Left lung (tissue), 10 donors: ENCODE measurements around the gene DPYD. TPM values are rescaled to one million over a fixed set of nuclear protein-coding genes. Genes with fewer than 3 reads are reported as not detected.

Experiments used
- ATAC-seq: fragments of 200-7000 bp; cut with Tn5 transposase; one replicate; pipeline ENCODE4 v1.9.1; 2020; ENCODE audit warnings: moderate library complexity
- DNase-seq, 4 donors: peaks; one replicate each; pipeline ENCODE4 v3.0.0-alpha.2; 2013 to 2020
- H3K27ac ChIP-seq, 2 donors: fragments of 200-600 bp; sonication (generic) in 1 of 2; one replicate each; pipeline versions ENCODE4 v1.5.0 to v1.8.0; 2020 to 2021
- H3K27me3 ChIP-seq, 2 donors: fragments of 200-600 bp; sonication (generic) in 1 of 2; one replicate each; pipeline versions ENCODE4 v1.5.0 to v1.8.0; 2020 to 2021
- H3K36me3 ChIP-seq, 2 donors: fragments of 200-600 bp; sonication (generic) in 1 of 2; one replicate each; pipeline versions ENCODE4 v1.5.0 to v1.8.0; 2020 to 2021
- H3K4me1 ChIP-seq, 2 donors: fragments of 200-600 bp; one replicate each; pipeline ENCODE4 v1.8.0; 2021
- H3K4me3 ChIP-seq, 2 donors: fragments of 200-600 bp; sonication (generic) in 1 of 2; one replicate each; pipeline versions ENCODE4 v1.5.0 to v1.8.0; 2020 to 2021; ENCODE audit warnings: mild to moderate bottlenecking in 1 of 2
- H3K9me3 ChIP-seq, 2 donors: fragments of 200-600 bp; sonication (generic) in 1 of 2; one replicate each; pipeline versions ENCODE4 v1.5.0 to v1.8.0; 2020 to 2021
- intact Hi-C, 2 donors: fragments of 100-400 bp; cut with DNase I; formaldehyde crosslinking; loops; one replicate each; pipeline versions ENCODE4 v1.11.2 to v1.14.2; 2022
- polyA plus RNA-seq, 6 donors: library from polyadenylated mRNA; unstranded; fragments of 120-200 nt; gene quantifications; one replicate each; pipeline ENCODE4 v1.2.1, GENCODE V29; 2013; ENCODE audit not compliant: insufficient read length in 6 of 6
- total RNA-seq, 2 donors: library from RNA; stranded (reverse); fragmentation: NEBNext Ultra II Directional; extraction: Animal tissue kit (Norgen Biotek cat#: 25700); gene quantifications; one replicate each; pipeline ENCODE4 v1.2.1, GENCODE V29; 2021
- TF ChIP-seq, protein P1 (sequence below), 2 donors: fragments of 200-600 bp; sonication (generic) in 1 of 2; IDR thresholded peaks; one replicate each; pipeline versions ENCODE4 v1.5.0 to v1.8.0; 2021; ENCODE audit warnings: antibody characterized with exemption in 2 of 2
- donor health status: DM: no; HTN: yes; CAD: no.
- donor health status: DM: no; HTN: no; CAD: no.

The DPYD gene
- total and polyA plus RNA-seq, 8 donors: 21.4 to 106 (median 26.1) TPM

DNA sequence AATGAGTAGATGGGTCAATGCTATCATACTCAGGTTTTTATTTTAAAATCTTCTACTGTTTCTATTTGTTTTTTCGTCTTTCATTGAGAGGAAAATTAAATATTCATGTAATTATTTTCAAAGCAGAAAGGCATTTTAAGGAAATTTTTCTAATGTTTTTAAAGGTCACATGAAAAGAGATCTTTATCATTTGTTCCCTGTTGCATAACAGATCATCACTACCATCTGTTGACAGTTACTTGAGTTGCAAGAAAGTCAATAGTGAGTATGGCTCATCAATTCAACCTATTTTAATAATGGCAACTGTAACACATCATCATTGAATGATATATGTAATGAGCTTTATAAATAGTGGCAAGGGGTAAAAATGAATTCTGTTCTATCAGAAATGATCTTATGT, 369.7 kb downstream of the DPYD start:
- ATAC-seq: no peak
- DNase-seq: no peak
- Histone ChIP-seq H3K27ac (no peak overlapping the region), H3K9me3 (no peaks in the 10 kb centered on the region), H3K4me3 (no peak overlapping the region), H3K4me1 (peaks cover 0 to 4% of the 10 kb centered on the region in 2 donors), H3K27me3 (no peaks in the 10 kb centered on the region), H3K36me3 (peaks cover 0 to 43% of the 10 kb centered on the region in 2 donors)
- intact Hi-C loops: no loop called here
- TF ChIP-seq, protein P1, sequence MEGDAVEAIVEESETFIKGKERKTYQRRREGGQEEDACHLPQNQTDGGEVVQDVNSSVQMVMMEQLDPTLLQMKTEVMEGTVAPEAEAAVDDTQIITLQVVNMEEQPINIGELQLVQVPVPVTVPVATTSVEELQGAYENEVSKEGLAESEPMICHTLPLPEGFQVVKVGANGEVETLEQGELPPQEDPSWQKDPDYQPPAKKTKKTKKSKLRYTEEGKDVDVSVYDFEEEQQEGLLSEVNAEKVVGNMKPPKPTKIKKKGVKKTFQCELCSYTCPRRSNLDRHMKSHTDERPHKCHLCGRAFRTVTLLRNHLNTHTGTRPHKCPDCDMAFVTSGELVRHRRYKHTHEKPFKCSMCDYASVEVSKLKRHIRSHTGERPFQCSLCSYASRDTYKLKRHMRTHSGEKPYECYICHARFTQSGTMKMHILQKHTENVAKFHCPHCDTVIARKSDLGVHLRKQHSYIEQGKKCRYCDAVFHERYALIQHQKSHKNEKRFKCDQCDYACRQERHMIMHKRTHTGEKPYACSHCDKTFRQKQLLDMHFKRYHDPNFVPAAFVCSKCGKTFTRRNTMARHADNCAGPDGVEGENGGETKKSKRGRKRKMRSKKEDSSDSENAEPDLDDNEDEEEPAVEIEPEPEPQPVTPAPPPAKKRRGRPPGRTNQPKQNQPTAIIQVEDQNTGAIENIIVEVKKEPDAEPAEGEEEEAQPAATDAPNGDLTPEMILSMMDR (IDR thresholded peaks at IDR 0.05): no peak

DNA sequence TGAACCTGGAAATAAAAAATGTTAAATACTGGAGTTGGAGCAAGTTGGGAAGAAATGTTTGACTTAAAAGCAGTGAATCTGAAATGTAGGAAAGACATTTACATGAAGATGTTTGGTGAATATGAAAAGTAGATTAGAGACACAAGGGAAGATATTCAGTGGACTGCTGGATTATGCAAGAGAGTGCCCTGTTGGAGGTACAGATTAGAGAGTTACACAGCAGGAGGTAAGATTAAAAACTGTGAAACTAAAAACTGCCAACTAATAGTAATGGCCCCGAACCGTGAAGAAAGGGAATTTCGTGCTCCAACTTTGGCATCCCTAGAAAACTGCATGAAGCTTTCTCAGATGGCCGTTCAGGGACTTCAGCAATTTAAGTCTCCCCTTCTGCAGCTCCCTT, 375.4 kb downstream of the DPYD start:
- TF ChIP-seq, protein P1 (IDR thresholded peaks at IDR 0.05): no peak
- no peak for ATAC-seq
- H3K4me3 ChIP-seq: no peak overlapping the region
- no peak for DNase-seq
- H3K27ac ChIP-seq: no peak overlapping the region
- H3K36me3 ChIP-seq: peaks cover 0 to 42% of the 10 kb centered on the region in 2 donors
- no peaks in the 10 kb centered on the region for H3K9me3 ChIP-seq
- H3K4me1 ChIP-seq: peaks cover 0 to 4% of the 10 kb centered on the region in 2 donors
- no peaks in the 10 kb centered on the region for H3K27me3 ChIP-seq
- intact Hi-C loops: no loop called here

DNA sequence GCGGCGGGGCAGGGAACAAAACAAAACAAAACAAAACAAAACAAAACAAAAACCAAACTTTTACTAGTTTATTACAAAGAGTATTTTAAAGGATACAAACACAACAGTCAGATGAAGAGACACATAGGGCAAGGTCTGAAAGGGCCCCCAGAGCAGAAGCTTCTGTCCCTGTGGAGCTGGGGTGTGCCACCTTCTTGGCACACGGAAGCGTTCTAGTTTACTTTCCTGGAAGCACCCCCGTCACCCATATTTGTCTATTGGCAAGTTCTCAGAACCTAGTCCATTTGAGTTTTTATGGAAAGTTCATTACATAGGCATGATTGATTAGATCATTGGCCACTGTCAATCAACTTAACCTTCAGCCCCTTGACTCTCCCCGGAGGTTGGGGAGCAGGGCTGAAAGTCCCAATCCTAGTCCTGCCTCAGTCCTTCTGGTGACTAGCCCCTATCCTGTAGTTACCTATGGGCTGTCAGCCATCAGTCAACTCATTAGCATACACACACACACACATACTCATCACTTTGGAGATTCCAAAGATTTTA, 380.4 kb downstream of the DPYD start:
- TF ChIP-seq, protein P1 (IDR thresholded peaks at IDR 0.05): no peak
- Histone ChIP-seq H3K27me3 (no peaks in the 10 kb centered on the region), H3K4me3 (no peak overlapping the region), H3K4me1 (no peaks in the 10 kb centered on the region), H3K36me3 (peaks cover 0 to 10% of the 10 kb centered on the region in 2 donors), H3K9me3 (no peaks in the 10 kb centered on the region), H3K27ac (no peak overlapping the region)
- no peak for DNase-seq
- ATAC-seq: no peak
- intact Hi-C loops: no loop called here

DNA sequence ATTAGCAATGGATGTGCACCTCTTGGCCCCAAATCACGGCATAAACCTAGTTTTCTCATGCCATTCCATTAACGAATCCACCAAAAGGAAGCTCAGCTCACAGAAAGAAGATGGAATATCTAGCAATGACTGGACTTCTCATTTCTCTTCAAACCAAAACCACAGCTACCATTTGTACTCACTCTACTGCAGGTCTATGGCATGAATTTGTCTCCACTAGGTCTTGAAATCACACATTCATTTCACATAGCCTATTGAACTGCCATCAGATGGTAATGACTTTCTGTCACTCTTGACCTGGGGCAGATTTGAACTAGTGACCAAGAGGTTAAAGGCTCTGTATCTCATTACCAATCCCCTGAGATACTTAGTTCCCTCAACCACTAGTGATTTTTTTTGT, 382.7 kb downstream of the DPYD start:
- H3K36me3 ChIP-seq: no peaks in the 10 kb centered on the region
- no peak overlapping the region for H3K27ac ChIP-seq
- H3K4me3 ChIP-seq: no peak overlapping the region
- TF ChIP-seq, protein P1 (IDR thresholded peaks at IDR 0.05): no peak
- intact Hi-C loops: no loop called here
- H3K4me1 ChIP-seq: no peaks in the 10 kb centered on the region
- ATAC-seq: no peak
- DNase-seq: no peak
- H3K9me3 ChIP-seq: no peaks in the 10 kb centered on the region
- no peaks in the 10 kb centered on the region for H3K27me3 ChIP-seq

DNA sequence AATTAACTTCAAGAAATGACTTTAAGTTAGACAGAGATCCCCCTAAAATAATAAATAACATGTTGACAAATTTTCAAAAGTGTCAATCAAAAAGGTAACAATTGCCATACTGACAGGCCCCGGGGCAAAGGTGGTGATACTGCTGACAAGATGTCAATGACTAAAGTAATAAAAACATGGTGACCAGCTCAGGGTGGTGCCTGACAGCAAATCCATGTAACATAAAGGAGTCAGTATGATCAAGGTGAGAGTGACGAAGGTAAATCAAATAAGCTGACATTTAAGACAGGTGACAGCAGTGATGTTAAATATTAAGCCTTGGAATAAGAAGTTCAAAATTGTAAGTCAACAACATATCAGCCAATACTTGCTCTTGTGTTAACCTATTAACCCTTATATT, 387.5 kb downstream of the DPYD start:
- no peaks in the 10 kb centered on the region for H3K27me3 ChIP-seq
- intact Hi-C loops: no loop called here
- no peaks in the 10 kb centered on the region for H3K4me1 ChIP-seq
- ATAC-seq (no peak), DNase-seq (no peak)
- no peaks in the 10 kb centered on the region for H3K9me3 ChIP-seq
- TF ChIP-seq, protein P1 (IDR thresholded peaks at IDR 0.05): no peak
- H3K36me3 ChIP-seq: no peaks in the 10 kb centered on the region
- no peak overlapping the region for H3K4me3 ChIP-seq
- H3K27ac ChIP-seq: no peak overlapping the region
